GM12892 (cell line): ENCODE results near the gene FAM168A.

Source experiments
- DNase-seq: peaks from one replicate; pipeline ENCODE4 v3.0.0; 2011; ENCODE audit not compliant: insufficient read length
- FAIRE-seq: peaks from 2 replicates; lab custom pipeline; 2011; peaks lifted over from hg19 to GRCh38; lab: Jason Lieb, UNC
- POLR2A ChIP-seq: IDR thresholded peaks from 2 replicates; pipeline ENCODE4 v1.6.1; 2011; ENCODE audit warnings: low read depth, low read length, control low read depth
- POLR2AphosphoS5 ChIP-seq: IDR thresholded peaks from 2 replicates; pipeline ENCODE4 v1.6.1; 2011; ENCODE audit warnings: low read depth, low read length, control low read depth
- TAF1 ChIP-seq: IDR thresholded peaks from 2 replicates; pipeline ENCODE4 v1.6.1; 2011; ENCODE audit warnings: low read depth, mild to moderate bottlenecking, control low read depth, low read length, borderline replicate concordance

FAM168A gene

GRCh38 chr11:73395297-73396208 lies 202.4 kb downstream of the FAM168A start:
- FAIRE-seq (no peak), DNase-seq (no peak)
- no peak; the same call in 1 of the 2 replicates for TF ChIP-seq POLR2AphosphoS5
- TF ChIP-seq TAF1 = no peak
- no peak; the same call in 1 of the 2 replicates for TF ChIP-seq POLR2A

- DNase-seq (no peak), FAIRE-seq (peak; percentile 36)
- TF ChIP-seq TAF1 = no peak
- TF ChIP-seq POLR2A = 0 out of 2 replicates have a peak, but pooled peaks have one; percentile 34
- peak; percentile 48 for TF ChIP-seq POLR2AphosphoS5
These were observed 203.3 kb downstream of the FAM168A start for GRCh38 chr11:73394416-73395296.

GRCh38 chr11:73393479-73394415 lies 204.2 kb downstream of the FAM168A start:
- DNase-seq (peak; percentile 85), FAIRE-seq (peak; percentile 97)
- TF ChIP-seq TAF1 (no peak), POLR2A (no peak; the same call in 1 of the 2 replicates), POLR2AphosphoS5 (no peak; the same call in 1 of the 2 replicates)

GRCh38 chr11:73393011-73393380 lies 204.9 kb downstream of the FAM168A start:
- TF ChIP-seq POLR2A (no peak; the same call in 1 of the 2 replicates), POLR2AphosphoS5 (no peak), TAF1 (no peak)
- FAIRE-seq (peak; percentile 76), DNase-seq (no peak)

GRCh38 chr11:73392108-73393010 lies 205.6 kb downstream of the FAM168A start:
- FAIRE-seq (no peak), DNase-seq (no peak)
- TF ChIP-seq POLR2A = no peak
- no peak for TF ChIP-seq POLR2AphosphoS5
- no peak for TF ChIP-seq TAF1

- TF ChIP-seq POLR2A (no peak), TAF1 (no peak), POLR2AphosphoS5 (no peak)
- no peak for FAIRE-seq
- no peak for DNase-seq
These were observed 206.2 kb downstream of the FAM168A start for GRCh38 chr11:73391665-73392064.

GRCh38 chr11:73390601-73391565 lies 207.0 kb downstream of the FAM168A start:
- no peak for FAIRE-seq
- TF ChIP-seq TAF1 = no peak
- TF ChIP-seq POLR2A = no peak
- TF ChIP-seq POLR2AphosphoS5 = no peak
- no peak for DNase-seq

- DNase-seq (no peak), FAIRE-seq (no peak)
- TF ChIP-seq POLR2AphosphoS5 (no peak), POLR2A (no peak), TAF1 (no peak)
These were observed 208.0 kb downstream of the FAM168A start for GRCh38 chr11:73389916-73390315.
